NT2/D1 (cell line): Measurements from ENCODE around the gene FBXL13.

Experiments
- SUZ12 ChIP-seq: IDR thresholded peaks from 2 replicates; pipeline ENCODE4 v1.6.1; 2011; ENCODE audit not compliant: insufficient read length, insufficient read depth; ENCODE audit errors: extremely low read depth
- YY1 ChIP-seq: IDR thresholded peaks from 2 replicates; pipeline ENCODE4 v1.6.1; 2011; ENCODE audit not compliant: insufficient read length, insufficient read depth
- ZNF274 ChIP-seq: IDR thresholded peaks from 2 replicates; pipeline ENCODE4 v1.6.1; 2011; ENCODE audit warnings: mild to moderate bottlenecking, low read depth, low read length

GRCh38 chr7:102888561-102889233 is 185.9 kb downstream of the FBXL13 start:
- TF ChIP-seq ZNF274 (no peak), SUZ12 (no peak), YY1 (no peak)
